ENCODE data around the gene KRT76.
"Not testable (repeated sequence)": the region's sequence is repeated elsewhere in the genome, so short reads cannot be mapped to it uniquely, and the experiment has no call there.

The KRT76 gene

DNA sequence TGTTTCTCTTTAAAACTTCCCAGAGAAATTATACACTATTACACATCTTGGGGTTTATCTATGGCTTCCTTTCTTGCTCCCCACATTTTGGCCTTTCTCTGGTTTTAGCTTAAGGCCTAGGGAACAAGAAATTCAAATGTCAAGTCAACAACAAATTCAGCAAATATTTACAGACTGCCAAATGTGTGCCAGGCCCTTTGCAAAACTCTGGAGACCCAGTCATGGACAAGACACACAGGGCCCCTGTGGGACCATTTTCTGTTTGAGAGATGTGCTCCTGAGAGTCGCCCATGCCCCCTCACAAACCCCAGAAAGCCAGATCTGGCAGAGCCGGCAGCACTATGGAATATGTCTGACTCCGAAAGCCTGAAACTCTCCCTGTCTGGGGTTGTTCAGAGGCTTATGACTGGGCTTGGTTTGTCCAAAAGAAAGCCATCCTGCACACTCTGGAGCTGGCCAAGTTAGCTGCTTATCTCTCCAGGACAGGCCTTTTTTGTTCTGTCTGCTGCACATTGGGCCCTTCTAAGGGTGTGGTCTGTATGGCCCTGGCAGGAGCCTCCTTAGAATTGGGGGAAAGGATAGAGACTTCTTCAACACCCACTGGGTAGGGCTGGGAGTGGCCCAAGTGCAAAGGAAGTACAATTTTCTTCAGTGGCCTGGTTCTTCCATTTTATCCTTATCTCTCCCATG is 19.8 kb upstream of the KRT76 start:
- H3K4me1 ChIP-seq (ENCODE audit: insufficient read depth, low read length): peaks cover 14% of the 10 kb centered on the region; the same call in 1 of the 2 replicates

DNA sequence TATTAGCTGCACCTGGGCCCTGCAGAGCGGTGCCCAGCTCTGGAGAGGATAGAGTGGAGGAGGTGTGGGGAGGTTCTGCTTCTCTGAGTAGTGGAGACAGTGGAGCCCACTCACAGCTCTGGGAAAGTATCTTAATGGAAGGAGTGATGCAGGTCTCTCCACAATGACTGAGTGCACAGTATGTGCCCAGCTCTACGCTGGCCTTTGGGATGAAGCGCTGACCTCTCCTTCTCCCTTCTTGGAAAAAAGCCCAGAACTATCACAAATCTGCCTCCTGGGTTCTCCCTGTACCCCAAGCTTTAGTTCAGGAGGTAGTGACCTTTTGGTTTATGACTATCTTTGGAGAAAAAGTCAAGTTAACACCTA is 19.3 kb upstream of the KRT76 start:
- H3K9ac ChIP-seq (ENCODE audit: low read depth, low read length): no peak overlapping the region

More for the DNA sequence above, 19.8 kb upstream of the KRT76 start:
- H3K9ac ChIP-seq (ENCODE audit: low read depth, low read length): no peak overlapping the region
- H3K36me3 ChIP-seq (ENCODE audit: insufficient read depth, low read length): no peaks in the 10 kb centered on the region
- H3K9me3 ChIP-seq (ENCODE audit: control insufficient read depth, insufficient read depth, low read length): no peaks in the 10 kb centered on the region

GRCh38 chr12:52795694-52796428 is 18.7 kb upstream of the KRT76 start, which contains the start of gene KRT3:
TSS of gene KRT3 (minus strand) at chr12:52796117. CDS start at chr12:52796042, 75 bp downstream.
- Histone ChIP-seq H3K36me3 (ENCODE audit: insufficient read depth, low read length) (no peaks in the 10 kb centered on the region), H3K9ac (ENCODE audit: low read depth, low read length) (no peak within 1 kb of the TSS), H3K9me3 (ENCODE audit: control insufficient read depth, insufficient read depth, low read length) (no peaks in the 10 kb centered on the region), H3K4me1 (ENCODE audit: insufficient read depth, low read length) (peaks cover 13% of the 10 kb centered on the region; the same call in 1 of the 2 replicates)

More for the DNA sequence above, 19.3 kb upstream of the KRT76 start:
- H3K4me1 ChIP-seq (ENCODE audit: insufficient read depth, low read length): peaks cover 14% of the 10 kb centered on the region; the same call in 1 of the 2 replicates
- H3K9me3 ChIP-seq (ENCODE audit: control insufficient read depth, insufficient read depth, low read length): no peaks in the 10 kb centered on the region
- no peaks in the 10 kb centered on the region for H3K36me3 ChIP-seq (ENCODE audit: insufficient read depth, low read length)

GRCh38 chr12:52795332-52795674 is 18.2 kb upstream of the KRT76 start:
- not testable (repeated sequence) for H3K36me3 ChIP-seq (ENCODE audit: insufficient read depth, low read length); H3K9me3 ChIP-seq (ENCODE audit: control insufficient read depth, insufficient read depth, low read length); H3K9ac ChIP-seq (ENCODE audit: low read depth, low read length); H3K4me1 ChIP-seq (ENCODE audit: insufficient read depth, low read length)

DNA sequence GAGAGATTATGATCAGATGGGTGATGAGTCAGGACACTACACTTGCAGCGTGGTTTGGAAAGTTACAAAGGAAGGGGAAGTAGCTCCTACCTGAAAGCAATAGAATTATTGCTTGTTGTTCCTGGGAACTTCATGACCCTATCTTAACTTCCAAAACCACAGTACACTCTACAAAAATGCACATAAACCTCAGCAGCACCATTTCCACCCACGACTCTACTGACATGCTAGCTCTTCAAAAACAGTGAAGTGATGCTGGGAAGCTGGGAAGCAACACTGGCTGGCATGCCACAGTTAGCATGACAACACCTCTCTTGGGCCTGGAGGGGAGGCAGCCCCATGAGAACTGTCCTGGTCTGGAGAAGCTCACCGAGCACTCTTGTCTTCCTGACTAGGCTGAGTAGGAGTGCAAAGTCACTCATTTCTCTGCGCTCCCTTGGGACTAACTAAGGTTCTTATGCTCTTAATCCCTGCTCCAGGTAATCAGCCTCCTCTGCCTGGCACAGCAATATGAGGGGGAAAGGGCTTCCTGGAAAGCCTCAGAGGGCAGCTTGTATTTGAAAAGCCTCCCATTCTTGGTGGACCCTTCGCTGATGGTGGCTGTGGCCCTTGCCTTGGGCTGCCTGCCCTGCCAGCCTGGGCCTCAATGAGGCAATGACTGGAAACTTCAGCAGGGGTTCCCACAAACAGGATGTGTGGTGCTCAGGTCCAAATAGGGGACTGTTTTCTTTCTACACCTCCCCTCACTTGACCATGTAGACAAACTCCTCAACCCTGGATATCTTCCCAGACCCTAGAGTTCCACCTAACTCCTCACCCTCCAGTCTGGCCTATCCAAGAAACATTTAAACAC is 17.6 kb upstream of the KRT76 start:
- no peaks in the 10 kb centered on the region for H3K36me3 ChIP-seq (ENCODE audit: insufficient read depth, low read length)
- H3K9me3 ChIP-seq (ENCODE audit: control insufficient read depth, insufficient read depth, low read length): no peaks in the 10 kb centered on the region
- no peak overlapping the region for H3K9ac ChIP-seq (ENCODE audit: low read depth, low read length)
- peaks cover 2% of the 10 kb centered on the region; the same call in 1 of the 2 replicates for H3K4me1 ChIP-seq (ENCODE audit: insufficient read depth, low read length)

DNA sequence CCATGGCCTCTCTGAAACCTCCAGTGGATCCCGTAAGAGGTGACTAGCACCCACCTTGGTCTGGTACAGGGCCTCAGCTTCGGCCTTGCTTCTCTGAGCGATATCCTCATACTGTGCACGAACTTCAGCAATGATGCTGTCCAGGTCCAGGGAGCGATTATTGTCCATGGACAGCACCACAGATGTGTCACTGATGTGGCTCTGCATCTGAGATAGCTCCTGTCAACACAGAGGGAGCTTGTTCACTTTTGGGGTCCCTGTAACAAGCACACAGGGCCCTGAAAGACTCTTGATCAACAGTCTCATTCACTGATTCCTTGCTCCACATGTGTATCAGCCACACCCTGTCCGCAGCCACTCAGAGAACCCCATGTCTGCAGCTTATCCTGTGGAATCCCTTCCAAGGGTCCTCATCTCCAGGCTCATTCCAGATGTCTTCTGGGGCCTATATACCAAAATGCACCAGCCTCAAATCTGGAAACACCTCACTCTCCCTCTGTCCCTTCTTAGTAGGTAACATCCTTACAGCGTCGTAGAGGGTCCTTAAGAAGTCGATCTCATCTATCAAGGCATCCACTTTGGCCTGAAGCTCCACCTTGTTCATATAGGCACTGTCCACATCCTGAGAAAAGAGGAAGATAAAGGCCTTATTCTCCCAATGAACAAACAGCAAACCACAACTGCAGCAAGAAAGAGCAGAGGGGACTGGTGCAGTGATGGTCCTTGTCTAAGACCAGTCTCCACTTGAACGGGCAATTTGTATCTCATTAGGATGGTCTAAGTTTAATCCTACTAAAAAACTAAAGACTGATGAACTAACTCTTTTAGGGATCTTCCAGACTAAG is 15.3 kb upstream of the KRT76 start:
- Histone ChIP-seq H3K36me3 (ENCODE audit: insufficient read depth, low read length) (no peaks in the 10 kb centered on the region), H3K9ac (ENCODE audit: low read depth, low read length) (no peak overlapping the region), H3K4me1 (ENCODE audit: insufficient read depth, low read length) (no peaks in the 10 kb centered on the region), H3K9me3 (ENCODE audit: control insufficient read depth, insufficient read depth, low read length) (no peaks in the 10 kb centered on the region)

- H3K36me3 ChIP-seq (ENCODE audit: insufficient read depth, low read length): no peaks in the 10 kb centered on the region
- no peaks in the 10 kb centered on the region for H3K9me3 ChIP-seq (ENCODE audit: control insufficient read depth, insufficient read depth, low read length)
- H3K4me1 ChIP-seq (ENCODE audit: insufficient read depth, low read length): no peaks in the 10 kb centered on the region
- no peak overlapping the region for H3K9ac ChIP-seq (ENCODE audit: low read depth, low read length)
Observed at GRCh38 chr12:52791271-52792184, 14.4 kb upstream of the KRT76 start.

- H3K9ac ChIP-seq (ENCODE audit: low read depth, low read length): no peak overlapping the region
- no peaks in the 10 kb centered on the region for H3K9me3 ChIP-seq (ENCODE audit: control insufficient read depth, insufficient read depth, low read length)
- no peaks in the 10 kb centered on the region for H3K36me3 ChIP-seq (ENCODE audit: insufficient read depth, low read length)
- H3K4me1 ChIP-seq (ENCODE audit: insufficient read depth, low read length): no peaks in the 10 kb centered on the region
Observed at GRCh38 chr12:52790427-52791270, 13.5 kb upstream of the KRT76 start.

- Histone ChIP-seq H3K4me1 (ENCODE audit: insufficient read depth, low read length) (no peaks in the 10 kb centered on the region), H3K9ac (ENCODE audit: low read depth, low read length) (no peak overlapping the region), H3K36me3 (ENCODE audit: insufficient read depth, low read length) (no peaks in the 10 kb centered on the region), H3K9me3 (ENCODE audit: control insufficient read depth, insufficient read depth, low read length) (no peaks in the 10 kb centered on the region)
Observed at GRCh38 chr12:52789637-52790426, 12.7 kb upstream of the KRT76 start.

DNA sequence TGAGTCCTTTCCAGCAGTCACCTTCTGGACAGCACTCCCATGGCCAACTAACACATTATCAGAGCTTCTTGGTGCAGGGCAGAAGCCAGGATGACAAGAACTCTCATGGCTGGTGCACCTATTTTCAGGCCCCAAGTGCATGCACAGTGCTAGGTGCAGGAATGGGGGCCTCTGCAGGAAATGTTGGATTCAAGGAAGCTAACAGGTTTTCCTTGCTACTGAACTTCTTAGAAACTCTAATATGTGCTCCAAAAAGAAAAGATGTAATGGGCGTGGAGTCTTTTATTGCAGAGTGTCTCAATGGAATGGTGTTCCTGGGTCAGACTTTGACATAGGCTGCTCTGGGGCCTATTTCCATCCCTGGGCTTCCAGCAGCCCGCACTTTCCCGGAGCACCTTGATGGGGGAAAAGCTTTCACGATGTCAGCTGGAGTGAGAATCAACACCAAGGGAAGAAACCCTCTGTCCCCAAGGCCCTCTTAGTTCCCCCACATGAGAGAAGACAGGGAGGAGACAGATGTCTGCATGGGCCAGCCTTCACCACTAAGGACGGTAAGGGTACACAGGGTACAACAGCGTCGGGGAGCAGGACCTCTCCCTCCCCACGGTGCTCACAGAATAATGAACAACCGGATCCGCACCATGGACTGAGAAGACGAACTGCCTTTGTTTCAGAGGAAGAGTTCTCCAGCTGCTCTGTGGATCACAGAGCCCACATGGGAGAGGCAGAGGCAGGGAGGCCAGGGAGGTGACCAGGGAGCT is 11.9 kb upstream of the KRT76 start:
- H3K36me3 ChIP-seq (ENCODE audit: insufficient read depth, low read length): no peaks in the 10 kb centered on the region
- no peaks in the 10 kb centered on the region for H3K4me1 ChIP-seq (ENCODE audit: insufficient read depth, low read length)
- H3K9ac ChIP-seq (ENCODE audit: low read depth, low read length): no peak overlapping the region
- no peaks in the 10 kb centered on the region for H3K9me3 ChIP-seq (ENCODE audit: control insufficient read depth, insufficient read depth, low read length)

- Histone ChIP-seq H3K9me3 (ENCODE audit: control insufficient read depth, insufficient read depth, low read length) (no peaks in the 10 kb centered on the region), H3K9ac (ENCODE audit: low read depth, low read length) (no peak overlapping the region), H3K4me1 (ENCODE audit: insufficient read depth, low read length) (no peaks in the 10 kb centered on the region), H3K36me3 (ENCODE audit: insufficient read depth, low read length) (no peaks in the 10 kb centered on the region)
Observed at GRCh38 chr12:52788192-52788875, 11.2 kb upstream of the KRT76 start.

Data from ES-I3 (cell line).